G401 (cell line): Measurements from ENCODE around the gene RASGRP1. TPM values are rescaled to one million over a fixed set of nuclear protein-coding genes. Genes with fewer than 3 reads are reported as not detected.
"Not testable (repeated sequence)": the region's sequence is repeated elsewhere in the genome, so short reads cannot be mapped to it uniquely, and the experiment has no call there.

ENCODE experiments used
- DNase-seq: peaks from one replicate; pipeline ENCODE4 v3.0.0-alpha.2; 2015; ENCODE audit warnings: low spot score
- in situ Hi-C: cut with HindIII; loops from 2 replicates; pipeline ENCODE4 v1.10.0; 2016; ENCODE audit warnings: low sequenced_read_pairs, mixed read lengths
- total RNA-seq: library from RNA; depleted of rRNA; stranded (reverse); fragments of >200 nt; shearing (Covaris generic); gene quantifications from 2 replicates; pipeline ENCODE4 v1.2.3, GENCODE V29; 2014; rRNA removed

Gene RASGRP1
- total RNA-seq, result not detected in 2 replicates

DNA sequence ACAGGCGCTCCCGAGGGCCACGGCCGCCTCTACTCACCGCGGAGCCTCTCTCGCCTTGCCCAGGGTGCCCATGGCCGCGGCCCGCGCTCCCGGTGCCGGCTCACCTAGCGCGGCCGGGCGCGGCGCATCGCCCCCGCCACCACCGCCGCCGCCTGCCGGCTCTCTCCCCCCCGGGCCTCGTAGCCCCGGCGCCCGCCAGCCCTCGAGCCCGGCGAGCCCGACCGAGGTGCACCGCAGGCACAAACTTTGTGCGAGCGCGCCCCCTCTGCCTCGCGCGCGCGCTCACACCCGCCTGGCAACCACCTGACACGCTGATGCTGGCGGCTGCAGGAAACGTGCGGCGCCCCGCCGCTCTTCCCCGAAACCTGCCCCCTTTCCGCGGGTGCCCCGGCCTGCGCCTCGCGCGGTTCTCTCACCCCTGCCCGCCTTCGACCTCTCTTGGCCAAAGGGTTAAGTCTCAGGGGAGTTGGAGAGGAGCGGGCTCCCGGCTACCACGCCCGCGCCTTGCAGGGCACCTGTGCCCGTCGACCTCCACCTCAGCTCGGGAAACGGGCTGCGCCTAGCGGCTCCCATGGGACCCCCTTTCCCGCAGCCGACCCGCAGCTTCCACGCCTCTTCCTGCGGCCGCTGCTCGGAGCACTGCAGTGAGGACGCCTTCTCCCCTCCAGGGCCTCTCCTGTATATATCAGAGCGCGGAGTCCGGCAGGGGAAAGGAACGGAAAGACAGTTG lies at the start of gene RASGRP1:
Gene RASGRP1, minus strand, starts transcription at position 258 of the 730 bp plus-strand sequence. Its CDS starts 186 bp downstream, at position 72.
- in situ Hi-C loops, result no loop called here

DNA sequence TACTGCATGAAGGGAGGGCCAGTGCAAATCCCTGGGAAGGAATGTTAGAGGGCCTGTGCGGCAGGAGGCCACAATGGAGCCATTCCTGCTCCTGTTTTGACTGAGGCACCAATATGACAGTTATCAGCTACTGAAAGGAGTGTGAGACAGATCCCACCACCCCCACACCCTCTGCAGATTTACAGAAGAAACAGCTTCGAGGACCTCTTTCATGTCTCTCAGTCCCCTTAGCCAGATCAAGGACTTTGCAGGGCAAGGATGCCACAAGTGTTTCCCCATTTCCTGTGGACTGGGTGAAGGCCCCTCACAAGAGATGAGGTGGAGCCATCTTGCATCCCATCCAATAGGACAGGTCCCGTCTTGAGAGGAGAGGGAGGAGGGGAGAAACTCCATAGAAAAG lies 48.5 kb upstream of the RASGRP1 start:
- in situ Hi-C loops, result no loop called here
- no peak for DNase-seq

More for the DNA sequence above, at the start of gene RASGRP1:
- DNase-seq, result peak; percentile 69

DNA sequence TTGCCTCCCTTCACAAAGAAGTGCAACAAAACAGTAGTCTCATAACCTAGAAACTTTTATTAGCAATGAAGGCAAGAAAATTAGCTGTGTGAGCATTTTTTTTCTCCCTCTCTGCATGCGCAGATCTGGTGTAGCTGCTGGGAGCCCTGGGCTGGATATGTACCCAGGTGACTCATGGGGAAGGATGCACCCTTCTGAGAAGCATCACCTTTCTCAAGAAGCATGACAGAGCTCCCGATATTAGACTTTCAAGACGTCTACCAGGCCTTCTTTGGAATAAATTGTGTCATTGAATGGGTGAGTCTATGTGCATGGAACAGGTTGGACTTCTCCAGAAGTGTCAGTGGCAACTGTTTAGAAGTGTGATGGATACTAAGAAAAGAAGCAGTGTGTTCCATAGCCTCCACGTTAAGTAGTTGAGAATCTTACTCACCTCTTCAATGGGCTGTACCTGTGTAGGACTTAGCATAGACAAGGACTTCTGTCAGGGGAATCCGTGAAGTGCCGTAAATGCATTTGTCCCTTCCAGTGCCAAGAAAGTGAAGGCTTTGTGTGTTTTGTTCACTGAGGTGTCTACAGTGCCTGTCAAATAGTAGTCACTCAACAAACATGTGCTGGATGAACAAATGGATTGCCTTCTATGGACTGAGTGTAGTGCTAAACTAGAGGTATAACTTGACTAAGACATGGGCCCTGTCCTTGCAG lies 47.7 kb upstream of the RASGRP1 start:
- in situ Hi-C loops, result no loop called here
- no peak for DNase-seq

DNA sequence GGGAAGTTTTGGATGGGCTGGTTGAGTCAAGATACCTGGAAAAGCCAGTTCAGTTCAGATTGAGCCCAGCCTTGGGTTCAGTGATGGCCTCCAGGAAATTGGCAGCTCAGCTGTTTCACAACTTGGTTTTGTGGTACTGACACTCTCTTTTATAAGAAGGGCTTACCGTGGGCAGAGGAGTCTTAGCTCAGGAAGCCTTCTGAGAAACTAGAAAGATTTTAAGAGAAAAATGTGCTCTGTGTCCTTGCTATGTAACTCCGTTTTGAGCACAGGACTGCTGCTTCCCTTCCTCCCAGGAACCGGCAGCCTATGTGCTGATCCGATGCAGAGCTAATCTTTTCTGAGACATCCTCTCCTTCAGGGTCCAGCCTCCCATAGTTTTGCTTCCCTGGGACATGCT lies 46.6 kb upstream of the RASGRP1 start:
- in situ Hi-C loops, result no loop called here
- DNase-seq, result no peak

DNA sequence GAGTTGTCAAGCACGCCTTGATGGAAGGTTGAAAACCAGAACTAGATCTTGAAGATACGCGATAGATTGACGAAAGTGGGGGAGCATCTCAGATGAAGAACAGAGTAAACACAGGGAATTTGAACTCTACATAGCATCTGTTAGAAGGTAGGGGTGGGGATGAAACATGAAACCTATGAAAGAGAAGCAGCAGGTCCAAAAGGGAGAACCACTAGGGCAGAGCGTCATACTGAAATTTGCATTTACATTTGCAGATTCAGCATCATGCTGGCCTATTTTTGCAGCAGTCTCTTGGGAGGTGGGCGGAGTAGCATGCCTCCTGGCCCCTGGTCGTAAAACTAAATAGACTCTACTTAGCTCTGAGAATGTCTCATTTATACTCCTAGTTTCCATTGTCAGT lies 46.1 kb upstream of the RASGRP1 start:
- DNase-seq, result no peak
- in situ Hi-C loops, result no loop called here

DNA sequence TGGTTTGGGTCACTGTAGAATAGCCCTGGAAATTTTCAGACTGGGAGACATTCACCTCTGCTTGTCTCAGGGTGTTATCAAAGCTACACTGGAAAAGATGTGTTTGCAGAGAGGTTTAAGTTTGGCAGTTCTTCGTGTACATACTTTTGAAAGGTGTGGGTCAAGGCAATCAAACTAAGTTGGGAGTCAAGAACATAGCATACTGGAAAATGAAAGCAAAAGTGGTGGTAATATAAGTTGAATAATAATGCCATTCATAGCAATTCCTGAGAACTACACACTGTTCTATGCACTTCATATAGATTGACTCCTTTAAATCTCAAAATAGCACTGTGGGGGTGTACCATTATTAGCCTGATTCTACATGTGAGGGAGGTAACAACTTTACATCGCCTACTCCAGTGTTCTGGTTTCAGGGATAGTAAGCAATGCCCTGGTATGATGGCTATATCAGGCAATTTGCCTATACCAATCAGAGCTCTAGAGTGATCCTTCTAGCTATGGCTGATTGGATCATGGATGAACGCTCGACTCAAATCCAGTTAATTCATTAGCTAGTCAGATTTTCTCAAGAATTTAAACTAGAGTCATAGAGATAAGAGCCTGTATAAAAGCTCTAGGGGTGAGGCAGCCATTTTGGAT lies 44.6 kb upstream of the RASGRP1 start:
- no peak for DNase-seq
- in situ Hi-C loops, result no loop called here

DNA sequence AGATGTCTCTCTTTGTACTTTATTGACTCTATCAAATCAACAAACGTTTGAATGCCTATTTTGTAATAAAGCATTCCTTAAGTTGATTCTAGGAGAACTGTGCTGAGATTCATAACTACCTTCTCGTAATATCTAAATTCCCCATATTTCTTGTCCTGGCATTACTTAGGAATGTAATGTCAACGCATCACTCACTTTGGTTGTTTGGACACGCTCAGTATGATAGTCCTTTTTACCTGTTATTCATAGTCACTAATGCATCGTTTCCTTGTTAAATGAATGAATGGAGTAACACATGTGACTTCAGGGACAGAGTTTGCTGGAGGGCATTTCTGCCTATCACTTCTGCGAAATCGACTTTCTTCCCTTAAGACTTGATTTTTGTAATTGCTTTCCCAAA lies 44.1 kb upstream of the RASGRP1 start:
- no peak for DNase-seq
- in situ Hi-C loops, result no loop called here

DNA sequence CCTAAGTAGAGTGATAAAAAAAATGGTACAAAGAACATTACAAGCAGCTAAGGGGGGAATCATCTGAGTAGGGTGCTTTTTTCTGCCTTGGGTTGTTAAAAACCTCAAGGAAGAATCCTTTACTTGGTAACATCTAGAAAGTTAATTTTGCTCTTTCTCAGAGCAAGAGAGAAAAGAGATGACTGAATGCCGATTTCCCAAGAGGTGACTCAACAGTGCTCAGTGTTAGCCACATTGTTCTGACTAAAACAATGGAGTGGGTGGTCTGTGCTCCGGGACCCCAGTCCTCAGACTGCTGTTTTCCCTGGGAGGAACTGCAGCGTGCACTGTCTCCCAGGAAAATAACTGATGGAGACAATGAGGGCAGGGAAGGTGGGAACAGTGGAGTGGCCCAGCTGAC lies 41.1 kb upstream of the RASGRP1 start:
- DNase-seq, result no peak
- in situ Hi-C loops, result no loop called here

DNA sequence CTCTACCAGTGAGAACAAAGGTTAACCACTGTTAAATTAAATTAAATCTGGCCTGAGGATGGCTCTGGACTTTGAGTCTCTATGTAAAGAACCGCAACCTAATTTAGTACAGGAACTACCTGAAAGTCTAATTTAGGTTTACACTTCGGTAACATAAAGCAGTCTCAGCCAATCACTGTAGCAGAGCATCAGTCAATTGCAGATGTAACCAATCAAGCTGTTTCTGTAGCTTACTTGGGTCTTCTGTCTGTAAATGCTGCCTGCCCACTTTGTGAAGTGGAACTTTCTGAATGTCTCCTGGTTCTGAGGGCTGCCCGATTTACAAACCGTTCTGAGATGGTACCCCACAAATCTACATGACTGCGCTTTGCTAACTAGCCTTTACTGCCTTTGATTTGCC lies 39.1 kb upstream of the RASGRP1 start:
- no peak for DNase-seq
- in situ Hi-C loops, result no loop called here

DNA sequence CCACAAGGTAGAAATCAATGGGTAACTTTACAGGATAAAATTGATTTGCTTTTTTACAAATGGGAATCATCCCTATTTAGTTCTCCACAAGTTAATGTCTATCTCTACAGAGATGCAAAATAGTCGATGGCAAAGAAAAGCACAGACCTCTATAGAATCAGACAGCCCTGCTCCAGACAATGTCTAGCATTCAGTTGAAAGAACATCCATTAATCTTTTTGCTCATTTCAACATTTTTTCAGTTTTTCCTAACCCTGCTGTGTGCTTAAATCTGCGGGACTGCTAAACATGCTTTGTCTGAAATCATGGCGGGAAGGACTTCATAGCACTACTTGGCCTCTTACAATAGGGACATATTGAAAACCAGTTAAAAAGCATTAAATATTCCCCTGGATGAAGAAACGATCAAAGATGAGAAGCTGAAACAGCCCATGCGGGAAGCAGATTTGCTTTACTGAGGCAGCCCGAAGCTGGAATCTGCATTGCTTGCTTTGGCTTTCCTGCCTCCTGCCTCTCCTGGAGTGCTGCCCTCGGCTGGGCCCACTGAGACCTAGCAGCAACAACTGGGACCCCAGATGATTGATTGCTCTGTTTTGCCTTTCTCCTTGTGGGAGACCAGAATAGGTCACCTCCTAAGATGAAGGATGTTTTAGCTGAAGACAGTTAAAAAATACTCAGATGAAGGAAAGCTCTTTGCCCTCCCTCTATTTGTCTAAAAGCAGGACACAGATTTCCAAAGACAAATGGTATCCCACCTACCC lies 38.5 kb upstream of the RASGRP1 start:
- no peak for DNase-seq
- in situ Hi-C loops, result no loop called here

DNA sequence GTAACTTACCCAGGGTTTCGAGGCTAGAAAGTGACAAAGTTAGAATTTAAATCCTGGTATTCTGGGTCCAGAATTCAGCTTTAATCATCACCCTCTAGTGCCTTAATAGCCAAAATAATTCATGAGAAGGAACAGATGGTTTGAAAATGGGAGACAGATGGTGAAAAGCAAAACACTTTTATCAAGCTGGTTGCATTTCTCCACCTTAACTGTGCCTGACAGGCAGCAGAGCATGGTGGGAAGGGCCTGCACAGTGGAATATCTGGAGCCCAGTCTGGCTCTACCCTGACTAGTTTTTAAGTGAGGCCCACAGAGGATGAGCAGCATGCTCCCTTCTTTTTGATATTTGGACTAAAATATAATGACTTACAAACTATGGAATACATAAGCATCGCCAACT lies 35.6 kb upstream of the RASGRP1 start:
- DNase-seq, result peak; percentile 97
- in situ Hi-C loops, result no loop called here

DNA sequence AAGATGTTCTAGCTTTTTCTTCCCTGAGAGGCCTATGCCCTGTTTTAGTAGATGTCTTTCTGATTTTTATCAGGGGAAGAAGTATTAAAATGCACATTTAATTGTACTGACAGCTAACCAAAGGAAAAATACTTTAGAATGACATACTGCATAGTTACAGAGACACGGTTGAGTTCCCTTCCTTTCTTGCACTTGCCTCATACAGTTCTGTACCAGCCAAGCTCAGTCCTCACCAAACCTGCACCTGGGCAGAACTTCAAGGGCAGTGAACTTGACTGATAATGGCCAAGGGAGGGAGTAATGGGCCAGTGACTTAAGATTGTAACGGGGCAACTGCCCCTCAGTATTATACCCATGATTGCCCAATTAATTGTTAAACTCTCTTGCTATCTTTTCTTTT lies 34.1 kb upstream of the RASGRP1 start:
- in situ Hi-C loops, result no loop called here
- peak; percentile 27 for DNase-seq

DNA sequence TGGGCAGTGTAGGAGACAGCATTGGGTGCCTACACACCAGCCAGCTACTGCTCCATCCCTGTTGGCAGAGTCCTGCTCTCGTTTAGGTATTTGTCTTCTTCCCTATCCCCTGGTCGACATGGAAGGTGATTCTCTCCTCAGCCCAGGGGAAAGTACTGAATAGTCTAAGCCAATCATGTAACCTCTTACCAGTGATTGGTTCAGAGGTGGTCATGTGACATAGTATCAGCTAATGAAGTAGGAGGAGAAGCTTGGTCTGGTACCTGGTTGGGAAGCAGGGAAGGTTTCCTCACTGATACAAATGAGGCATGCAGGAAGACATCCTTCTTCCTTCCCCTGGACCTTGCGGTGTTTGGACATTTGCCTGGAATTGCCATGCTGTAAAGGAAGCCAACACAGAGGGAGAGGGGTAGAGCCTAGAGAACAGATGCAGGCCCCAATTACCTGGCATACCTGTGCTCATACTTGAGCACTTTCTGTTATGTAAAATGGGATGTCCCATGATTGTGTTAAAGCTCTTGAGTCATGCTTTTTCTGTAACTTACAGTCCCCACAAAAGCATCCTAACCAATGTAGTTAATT lies 32.7 kb upstream of the RASGRP1 start:
- in situ Hi-C loops, result no loop called here
- peak; percentile 77 for DNase-seq

DNA sequence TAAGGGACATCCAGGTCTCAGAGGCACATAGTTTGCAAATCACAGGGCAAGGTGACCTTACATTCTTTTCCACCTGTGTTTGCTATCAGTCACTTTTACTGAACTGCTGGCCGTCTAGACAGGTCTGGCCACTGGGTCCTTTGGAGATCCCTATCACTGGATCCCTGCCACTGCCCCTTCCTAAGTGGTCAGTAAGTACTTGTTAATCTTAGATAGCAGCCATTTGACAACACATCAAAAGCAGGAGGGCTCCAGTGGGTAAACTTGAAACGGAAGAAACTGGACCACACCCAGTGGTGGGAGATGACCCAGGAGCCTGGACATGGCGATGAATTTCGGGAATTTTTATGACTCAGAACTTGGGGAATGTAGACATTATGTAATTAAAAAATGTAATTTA lies 28.9 kb upstream of the RASGRP1 start:
- no peak for DNase-seq
- in situ Hi-C loops, result no loop called here

DNA sequence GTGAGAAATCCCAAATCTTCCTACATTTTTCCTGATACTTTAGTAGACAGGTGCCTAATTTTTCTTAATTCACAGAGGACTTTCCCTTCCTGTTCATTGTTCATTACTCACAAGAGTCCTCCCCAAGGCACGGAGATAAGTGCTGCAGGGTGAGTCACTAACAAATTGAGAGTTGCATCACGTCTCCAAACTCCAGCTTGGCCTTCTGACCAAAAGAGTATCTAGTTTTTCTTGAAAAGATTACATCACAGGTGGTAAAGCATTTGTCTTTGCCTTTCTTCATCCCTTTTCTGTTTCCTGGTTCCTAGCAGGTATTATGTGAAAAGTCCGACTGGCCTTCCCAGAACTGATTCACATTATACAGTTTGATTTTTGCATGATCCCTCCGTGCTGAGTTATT lies 24.9 kb upstream of the RASGRP1 start:
- no peak for DNase-seq
- in situ Hi-C loops, result no loop called here

DNA sequence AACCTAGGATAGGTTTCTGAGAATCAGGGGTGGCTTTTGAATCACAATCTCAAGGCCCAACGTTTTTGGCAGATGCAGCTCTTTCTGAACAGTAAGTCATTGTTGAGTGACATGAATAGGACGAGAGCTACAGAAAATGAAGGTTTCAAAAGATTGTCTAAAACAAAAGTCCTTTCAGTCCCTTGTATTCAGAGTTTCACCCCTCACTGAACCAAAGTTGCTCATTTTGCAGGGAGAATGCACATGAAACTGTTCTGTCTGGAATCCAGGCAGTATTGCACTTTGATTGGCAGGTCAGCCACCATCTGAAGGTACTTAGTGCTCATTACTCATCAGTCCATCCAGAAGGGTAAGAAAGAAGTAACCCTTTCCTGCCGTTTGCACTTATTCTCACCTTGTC lies 24.1 kb upstream of the RASGRP1 start:
- no peak for DNase-seq
- in situ Hi-C loops, result no loop called here

DNA sequence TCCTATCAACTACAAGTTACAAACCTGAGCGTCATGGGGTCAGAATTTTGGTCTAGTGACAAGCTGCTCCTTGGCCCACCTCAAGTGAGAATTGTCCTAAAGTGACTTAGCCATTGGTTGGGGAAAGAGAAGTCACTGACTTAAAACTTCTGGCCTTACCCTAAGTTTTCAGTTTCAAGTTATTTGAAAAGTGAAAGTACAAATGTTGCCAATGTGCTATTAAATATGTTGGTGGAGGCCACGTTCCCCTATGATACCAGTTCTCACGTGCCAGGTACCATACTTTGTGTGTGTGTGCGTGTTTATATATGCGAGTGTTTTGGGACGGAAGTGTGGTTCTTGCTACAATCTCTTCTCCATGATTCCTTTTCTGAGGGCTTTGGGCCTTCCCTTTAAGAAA lies 22.6 kb upstream of the RASGRP1 start:
- in situ Hi-C loops, result no loop called here
- DNase-seq, result no peak

DNA sequence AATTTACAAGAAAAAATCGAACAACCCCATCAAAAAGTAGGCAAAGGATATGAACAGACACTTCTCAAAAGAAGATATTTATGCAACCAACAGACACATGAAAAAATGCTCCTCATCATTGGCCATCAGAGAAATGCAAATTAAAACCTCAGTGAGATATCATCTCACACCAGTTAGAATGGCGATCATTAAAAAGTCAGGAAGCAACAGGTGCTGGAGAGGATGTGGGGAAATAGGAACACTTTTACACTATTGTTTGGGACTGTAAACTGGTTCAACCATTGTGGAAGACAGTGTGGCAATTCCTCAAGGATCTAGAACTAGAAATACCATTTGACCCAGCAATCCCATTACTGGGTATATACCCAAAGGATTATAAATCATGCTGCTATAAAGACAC lies 21.4 kb upstream of the RASGRP1 start:
- DNase-seq, in situ Hi-C loops: not testable (repeated sequence)

DNA sequence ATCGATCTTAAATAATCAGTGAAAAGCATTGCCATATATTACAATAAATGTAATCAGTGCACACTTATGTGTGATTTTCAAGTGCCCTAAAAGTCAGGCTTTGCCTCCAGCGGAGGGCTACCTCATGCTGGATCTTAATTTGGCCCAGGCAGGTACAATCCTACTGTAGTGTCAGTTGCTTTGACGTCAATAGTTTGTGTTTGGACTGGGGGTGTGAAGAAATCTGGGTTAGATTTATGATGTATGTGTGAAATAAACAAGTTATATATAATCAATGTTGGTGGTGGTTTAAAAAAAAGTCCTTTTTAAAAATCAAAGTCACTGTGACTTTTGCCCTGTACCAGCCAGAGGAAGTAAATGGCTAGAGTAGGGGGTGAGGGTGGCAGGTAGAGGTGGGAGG lies 14.0 kb upstream of the RASGRP1 start:
- DNase-seq, result no peak
- in situ Hi-C loops, result no loop called here
